Thoracic aorta (tissue), 2 donors: ENCODE measurements around the gene LARP1B. TPM values are rescaled to one million over a fixed set of nuclear protein-coding genes. Genes with fewer than 3 reads are reported as not detected.
"Not testable (repeated sequence)": the region's sequence is repeated elsewhere in the genome, so short reads cannot be mapped to it uniquely, and the experiment has no call there.

Source experiments
- ATAC-seq: fragments of 150-250 bp; one replicate; pipeline ENCODE4 v1.8.0; 2017; ENCODE audit warnings: low read depth; ENCODE audit not compliant: insufficient number of reproducible peaks, low FRiP score
- DNase-seq: peaks from one replicate; pipeline ENCODE4 v3.0.0-alpha.2; 2020; ENCODE audit warnings: low spot score
- H3K27ac ChIP-seq, 2 donors: fragments of 200-600 bp; sonication (generic); 1 replicate in 1 of 2; 2 replicates in 1 of 2; pipeline ENCODE4 v1.5.1; 2016; ENCODE audit warnings: mild to moderate bottlenecking in 2 of 2, moderate library complexity in 2 of 2
- H3K27me3 ChIP-seq: fragments of 200-600 bp; sonication (generic); replicated peaks from 2 replicates; pipeline ENCODE4 v1.6.0; 2016; ENCODE audit warnings: mild to moderate bottlenecking; ENCODE audit not compliant: insufficient read depth
- H3K36me3 ChIP-seq: fragments of 200-600 bp; sonication (generic); one replicate; pipeline ENCODE4 v1.5.1; 2016
- H3K4me1 ChIP-seq, 2 donors: fragments of 200-600 bp; sonication (generic); 1 replicate in 1 of 2; 2 replicates in 1 of 2; pipeline versions ENCODE4 v1.5.1 to v1.6.0; 2016; ENCODE audit warnings: low read depth in 2 of 2, mild to moderate bottlenecking in 1 of 2; ENCODE audit not compliant: control insufficient read depth in 1 of 2
- H3K4me3 ChIP-seq: fragments of 200-600 bp; sonication (generic); 2 replicates; pipeline ENCODE4 v1.5.1; 2016; ENCODE audit warnings: mild to moderate bottlenecking
- H3K9me3 ChIP-seq: fragments of 200-600 bp; sonication (generic); 2 replicates; pipeline ENCODE4 v1.5.1; 2016
- CTCF ChIP-seq: fragments of 200-600 bp; sonication (generic); IDR thresholded peaks from one replicate; pipeline ENCODE4 v1.5.1; 2019; ENCODE audit warnings: antibody characterized with exemption
- total RNA-seq, 2 donors: library from RNA; depleted of rRNA; stranded (reverse); fragments of >200 nt; gene quantifications; one replicate each; pipeline versions ENCODE4 v1.1.0 to v1.2.3, GENCODE V29; 2016

Gene LARP1B
- total RNA-seq, 2 donors from 2014 or later, result 24.9 to 42.5 TPM

GRCh38 chr4:128155231-128155855 lies 94.2 kb downstream of the LARP1B start:
- H3K4me1 ChIP-seq, result peaks cover 0 to 5% of the 10 kb centered on the region in 2 donors
- no peak overlapping the region for H3K27ac ChIP-seq
- ATAC-seq (no peak), DNase-seq (no peak)
- no peak overlapping the region for H3K4me3 ChIP-seq
- H3K36me3 ChIP-seq, result no peaks in the 10 kb centered on the region
- H3K9me3 ChIP-seq, result no peaks in the 10 kb centered on the region
- TF ChIP-seq CTCF, result no peak
- H3K27me3 ChIP-seq, result no peaks in the 10 kb centered on the region

DNA sequence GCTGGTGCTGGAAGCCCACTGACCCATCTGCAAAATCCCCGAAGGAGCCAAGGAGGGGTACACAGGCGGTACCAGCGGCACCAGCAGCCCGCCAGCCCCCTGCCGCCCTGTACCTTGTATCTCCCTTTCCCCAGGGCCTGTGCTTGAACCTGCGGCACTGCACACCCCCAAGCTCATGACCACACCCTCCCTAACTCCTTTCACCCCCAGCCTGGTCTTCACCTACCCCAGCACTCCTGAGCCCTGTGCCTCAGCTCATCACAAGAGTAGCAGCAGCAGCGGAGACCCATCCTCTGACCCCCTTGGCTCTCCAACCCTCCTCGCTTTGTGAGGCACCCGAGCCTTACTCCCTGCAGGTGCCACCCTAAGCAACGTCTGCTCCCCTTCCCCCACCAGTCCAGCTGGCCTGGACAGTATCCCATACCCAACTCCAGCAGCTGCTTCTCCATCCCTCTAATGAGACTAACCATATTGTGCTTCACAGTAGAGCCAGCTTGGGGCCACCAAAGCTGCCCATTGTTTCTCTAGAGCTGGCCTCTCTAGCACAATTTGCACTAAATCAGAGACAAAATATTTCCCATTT lies 94.9 kb downstream of the LARP1B start:
- no peak for ATAC-seq
- Histone ChIP-seq H3K27me3 (no peaks in the 10 kb centered on the region), H3K27ac (no peak overlapping the region), H3K4me3 (no peak overlapping the region), H3K4me1 (peaks cover 0 to 5% of the 10 kb centered on the region in 2 donors), H3K36me3 (no peaks in the 10 kb centered on the region), H3K9me3 (no peaks in the 10 kb centered on the region)
- no peak for DNase-seq
- no peak for TF ChIP-seq CTCF

DNA sequence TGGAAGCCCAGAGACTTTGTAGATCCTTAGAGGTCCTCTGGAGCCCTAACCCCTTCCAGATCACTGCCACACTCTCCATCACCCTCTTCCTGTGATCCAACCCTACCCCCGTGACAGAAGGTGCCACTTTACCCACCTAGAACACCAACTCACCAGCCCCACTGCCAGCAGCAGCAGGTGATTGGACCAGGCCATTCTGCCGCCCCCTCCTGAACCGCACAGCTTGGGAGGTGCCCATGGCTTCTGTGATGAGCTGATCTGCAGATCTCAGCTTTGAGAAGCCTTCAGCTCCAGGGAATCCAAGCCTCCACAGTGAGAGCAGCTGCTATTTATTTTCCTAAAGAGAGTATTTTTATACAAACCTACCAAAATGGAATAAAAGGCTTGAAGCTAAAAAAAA lies 95.4 kb downstream of the LARP1B start:
- not testable (repeated sequence) for H3K36me3 ChIP-seq, ATAC-seq, H3K4me1 ChIP-seq, DNase-seq, H3K27ac ChIP-seq, H3K9me3 ChIP-seq, H3K4me3 ChIP-seq, H3K27me3 ChIP-seq

- Histone ChIP-seq H3K4me3 (no peak overlapping the region), H3K27me3 (no peaks in the 10 kb centered on the region), H3K9me3 (no peaks in the 10 kb centered on the region), H3K27ac (no peak overlapping the region), H3K36me3 (no peaks in the 10 kb centered on the region), H3K4me1 (peaks cover 17 to 19% of the 10 kb centered on the region in 2 donors)
- no peak for ATAC-seq
- no peak for DNase-seq
- no peak for TF ChIP-seq CTCF
Measured at GRCh38 chr4:128158894-128159293, 97.8 kb downstream of the LARP1B start.

DNA sequence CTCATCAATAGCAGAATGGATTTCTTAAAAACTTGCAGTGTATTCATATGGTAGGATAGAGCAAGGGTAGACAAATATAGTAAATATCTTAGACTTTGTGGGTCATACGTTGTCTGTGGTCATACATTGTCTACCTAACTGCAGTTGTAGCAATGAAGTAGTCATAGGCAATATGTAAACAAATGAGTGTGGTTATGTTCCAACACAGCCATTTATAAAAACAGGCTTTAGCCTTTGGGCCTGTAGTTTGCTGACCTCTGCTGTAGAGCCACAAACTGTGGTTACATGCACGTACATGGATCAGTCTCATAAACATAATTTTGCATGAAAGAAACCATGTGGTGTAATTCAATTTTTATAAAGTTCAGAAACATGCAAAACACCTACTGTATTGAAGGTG lies 98.9 kb downstream of the LARP1B start:
- no peak overlapping the region for H3K27ac ChIP-seq
- H3K27me3 ChIP-seq, result no peaks in the 10 kb centered on the region
- ATAC-seq, result no peak

More for the DNA sequence above, 98.9 kb downstream of the LARP1B start:
- Histone ChIP-seq H3K4me1 (peaks cover 12 to 19% of the 10 kb centered on the region in 2 donors), H3K9me3 (no peaks in the 10 kb centered on the region), H3K4me3 (no peak overlapping the region), H3K36me3 (no peaks in the 10 kb centered on the region)
- no peak for TF ChIP-seq CTCF
- DNase-seq, result no peak
